ENCODE data around the gene C1orf115.

Gene C1orf115

GRCh38 chr1:220698607-220699016 lies 8.4 kb downstream of the C1orf115 start:
- H3K27me3 ChIP-seq = no peaks in the 10 kb centered on the region
- H3K4me3 ChIP-seq = no peak overlapping the region
- H3K27ac ChIP-seq = no peak overlapping the region
- H3K4me1 ChIP-seq = peaks cover 10 to 42% (median 40%) of the 10 kb centered on the region in 10 experiments
- no peaks in the 10 kb centered on the region for H4K20me1 ChIP-seq
- TF ChIP-seq Cebpa-rat (IDR thresholded peaks at IDR 0.05) = no peak
- no peaks in the 10 kb centered on the region for H3K36me3 ChIP-seq
- H3K4me2 ChIP-seq = peak overlapping the region in 1 of 11 experiments; percentile 80; a peak in 1 of 22 replicates
- peaks cover 0 to 18% (median 12%) of the 10 kb centered on the region in 11 experiments; a peak in 16 of 22 replicates for H3K9me3 ChIP-seq (replicated peaks in 1 of 11)
- H3K9ac ChIP-seq = no peak overlapping the region

DNA sequence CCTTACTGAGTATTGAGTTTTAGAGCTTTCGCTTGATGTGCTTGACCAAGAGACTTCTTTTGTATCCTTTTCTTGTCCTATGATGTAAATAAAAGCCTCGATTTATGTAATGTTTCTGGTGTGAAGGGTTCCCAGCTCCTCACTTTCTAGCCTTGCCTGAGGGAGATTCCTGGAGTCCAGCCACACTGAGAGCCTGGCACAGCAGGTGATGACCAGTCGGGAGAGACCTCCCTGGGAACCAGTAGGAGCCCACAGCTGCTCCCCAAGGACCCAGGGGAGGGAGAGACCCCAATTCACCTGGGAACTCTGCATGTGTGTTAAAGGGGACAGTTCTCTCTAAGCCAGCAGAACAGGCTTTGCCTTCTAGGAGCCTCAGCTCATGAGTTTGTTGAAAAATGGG lies 8.9 kb downstream of the C1orf115 start:
- peak overlapping the region in 9 of 11 experiments; percentile 59 to 80 (median 72); a peak in 14 of 22 replicates for H3K4me2 ChIP-seq
- H3K9ac ChIP-seq = no peak overlapping the region
- H3K4me3 ChIP-seq = no peak overlapping the region
- H3K27me3 ChIP-seq = no peaks in the 10 kb centered on the region
- no peaks in the 10 kb centered on the region for H3K36me3 ChIP-seq
- peaks cover 0 to 22% (median 12%) of the 10 kb centered on the region in 11 experiments; a peak in 16 of 22 replicates for H3K9me3 ChIP-seq (replicated peaks in 1 of 11)
- no peak for TF ChIP-seq Cebpa-rat (IDR thresholded peaks at IDR 0.05)
- H3K4me1 ChIP-seq = peaks cover 10 to 42% (median 40%) of the 10 kb centered on the region in 10 experiments
- no peaks in the 10 kb centered on the region for H4K20me1 ChIP-seq
- H3K27ac ChIP-seq = no peak overlapping the region

- H3K4me1 ChIP-seq = peaks cover 10 to 42% (median 40%) of the 10 kb centered on the region in 10 experiments
- peaks cover 0 to 24% (median 12%) of the 10 kb centered on the region in 11 experiments; a peak in 16 of 22 replicates for H3K9me3 ChIP-seq (replicated peaks in 1 of 11)
- H3K27ac ChIP-seq = peak overlapping the region in 2 of 11 experiments; percentile 10 to 40; a peak in 2 of 22 replicates
- no peak for TF ChIP-seq Cebpa-rat (IDR thresholded peaks at IDR 0.05)
- H3K27me3 ChIP-seq = no peaks in the 10 kb centered on the region
- no peak overlapping the region for H3K4me3 ChIP-seq
- H3K4me2 ChIP-seq = peak overlapping the region in 10 of 11 experiments; percentile 6 to 80 (median 72); a peak in 17 of 22 replicates
- no peaks in the 10 kb centered on the region for H4K20me1 ChIP-seq
- H3K36me3 ChIP-seq = no peaks in the 10 kb centered on the region
- H3K9ac ChIP-seq = peak overlapping the region in 1 of 11 experiments; percentile 15; a peak in 1 of 22 replicates
Measured at GRCh38 chr1:220700556-220701179, 10.5 kb downstream of the C1orf115 start.

GRCh38 chr1:220701974-220702373 lies 11.8 kb downstream of the C1orf115 start:
- Histone ChIP-seq H3K4me3 (no peak overlapping the region), H3K36me3 (no peaks in the 10 kb centered on the region), H3K9ac (no peak overlapping the region), H3K27ac (no peak overlapping the region; a peak in 1 of 22 replicates), H3K4me1 (peaks cover 10 to 42% (median 40%) of the 10 kb centered on the region in 10 experiments), H3K9me3 (replicated peaks in 1 of 11) (peaks cover 0 to 24% (median 12%) of the 10 kb centered on the region in 11 experiments; a peak in 16 of 22 replicates), H3K27me3 (no peaks in the 10 kb centered on the region), H4K20me1 (no peaks in the 10 kb centered on the region), H3K4me2 (peak overlapping the region in 9 of 11 experiments; percentile 16 to 67 (median 37); a peak in 17 of 22 replicates)
- no peak for TF ChIP-seq Cebpa-rat (IDR thresholded peaks at IDR 0.05)

DNA sequence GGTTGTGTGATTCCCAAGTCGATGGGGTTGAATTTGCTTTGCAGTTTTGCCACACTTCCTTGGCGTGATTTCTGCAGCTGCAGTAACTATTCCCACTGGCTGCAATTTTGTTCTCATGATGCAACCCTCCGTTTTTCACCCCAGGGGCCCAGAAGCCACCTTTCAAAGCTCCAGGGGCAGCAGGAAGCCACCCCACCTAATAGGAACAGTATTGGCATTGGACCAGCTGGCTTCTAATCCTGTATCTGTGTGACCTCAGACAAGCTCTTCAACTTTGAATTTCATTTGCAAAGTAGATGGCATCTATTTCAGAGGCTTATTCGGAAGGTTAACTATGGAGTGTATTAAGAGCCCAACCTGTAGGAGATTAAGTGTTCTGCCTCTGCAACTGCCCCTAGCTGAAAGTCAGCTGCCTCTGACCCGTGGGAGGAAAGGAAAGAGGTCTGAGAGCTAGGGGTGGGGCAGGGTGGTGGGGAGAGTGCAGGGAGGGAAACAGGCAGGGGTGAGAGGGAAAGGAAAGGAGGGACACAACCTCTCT lies 12.6 kb downstream of the C1orf115 start:
- Histone ChIP-seq H3K36me3 (no peaks in the 10 kb centered on the region), H3K9ac (no peak overlapping the region), H3K4me3 (no peak overlapping the region), H3K27me3 (no peaks in the 10 kb centered on the region), H3K4me1 (peaks cover 10 to 42% (median 40%) of the 10 kb centered on the region in 10 experiments), H4K20me1 (no peaks in the 10 kb centered on the region), H3K9me3 (replicated peaks in 1 of 11) (peaks cover 0 to 24% (median 12%) of the 10 kb centered on the region in 11 experiments; a peak in 16 of 22 replicates), H3K27ac (no peak overlapping the region), H3K4me2 (peak overlapping the region in 5 of 11 experiments; percentile 16 to 37 (median 24); a peak in 5 of 22 replicates)
- no peak for TF ChIP-seq Cebpa-rat (IDR thresholded peaks at IDR 0.05)

DNA sequence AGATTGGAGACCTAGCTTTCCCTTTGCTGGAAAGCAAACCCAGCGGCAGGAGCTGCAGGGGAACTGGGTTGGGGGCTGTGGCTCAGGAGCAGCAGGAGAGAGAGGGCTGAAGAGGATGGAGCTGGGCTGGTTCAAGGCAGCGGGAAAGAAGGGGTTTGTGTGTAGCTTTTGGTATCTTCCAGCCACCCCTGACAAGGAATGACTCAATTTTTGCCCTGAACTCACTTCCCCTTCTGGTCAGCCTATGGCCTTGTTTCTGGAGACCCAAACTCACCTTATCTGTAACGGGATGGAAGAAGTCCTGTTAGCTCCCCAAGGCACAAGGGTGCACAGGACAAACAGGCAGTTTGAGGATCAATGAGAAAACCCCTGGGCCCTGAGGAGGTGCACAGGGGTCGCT lies 13.1 kb downstream of the C1orf115 start:
- Histone ChIP-seq H3K36me3 (no peaks in the 10 kb centered on the region), H3K27me3 (no peaks in the 10 kb centered on the region), H3K9ac (no peak overlapping the region), H3K4me2 (peak overlapping the region in 4 of 11 experiments; percentile 16 to 37 (median 20); a peak in 3 of 22 replicates), H4K20me1 (no peaks in the 10 kb centered on the region), H3K9me3 (replicated peaks in 1 of 11) (peaks cover 0 to 24% (median 12%) of the 10 kb centered on the region in 11 experiments; a peak in 16 of 22 replicates), H3K4me1 (peaks cover 10 to 46% (median 41%) of the 10 kb centered on the region in 10 experiments), H3K4me3 (no peak overlapping the region), H3K27ac (no peak overlapping the region; a peak in 1 of 22 replicates)
- TF ChIP-seq Cebpa-rat (IDR thresholded peaks at IDR 0.05) = no peak

GRCh38 chr1:220705782-220706181 lies 15.6 kb downstream of the C1orf115 start:
- H3K27ac ChIP-seq = no peak overlapping the region
- no peaks in the 10 kb centered on the region for H3K36me3 ChIP-seq
- peaks cover 16 to 48% (median 44%) of the 10 kb centered on the region in 10 experiments for H3K4me1 ChIP-seq
- no peak for TF ChIP-seq Cebpa-rat (IDR thresholded peaks at IDR 0.05)
- no peaks in the 10 kb centered on the region for H3K27me3 ChIP-seq
- H4K20me1 ChIP-seq = no peaks in the 10 kb centered on the region
- peaks cover 0 to 24% (median 12%) of the 10 kb centered on the region in 11 experiments; a peak in 16 of 22 replicates for H3K9me3 ChIP-seq (replicated peaks in 1 of 11)
- H3K4me2 ChIP-seq = no peak overlapping the region
- no peak overlapping the region for H3K9ac ChIP-seq
- no peak overlapping the region for H3K4me3 ChIP-seq

DNA sequence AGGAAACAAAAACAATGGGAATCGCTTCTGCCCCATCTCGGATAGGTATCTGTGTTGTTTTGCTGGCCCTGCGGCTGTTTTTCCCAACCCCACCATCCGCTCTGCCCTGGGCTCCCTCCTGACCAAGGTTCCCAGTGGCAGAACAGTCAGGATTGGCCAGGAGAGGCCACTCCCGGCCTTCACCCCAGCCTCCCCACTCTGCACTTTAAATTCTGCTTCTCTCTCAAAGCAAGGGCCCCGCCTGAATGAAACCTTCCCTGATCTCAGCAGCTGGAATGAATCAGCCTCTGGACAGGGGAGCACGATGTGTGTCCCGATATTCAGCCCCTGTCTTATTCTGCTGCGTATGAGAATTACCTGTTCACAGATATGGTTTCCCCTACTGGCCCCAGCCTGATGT lies 16.3 kb downstream of the C1orf115 start:
- H3K4me1 ChIP-seq = peaks cover 21 to 47% (median 43%) of the 10 kb centered on the region in 10 experiments
- no peak overlapping the region for H3K9ac ChIP-seq
- no peak for TF ChIP-seq Cebpa-rat (IDR thresholded peaks at IDR 0.05)
- H3K27me3 ChIP-seq = no peaks in the 10 kb centered on the region
- no peaks in the 10 kb centered on the region for H3K36me3 ChIP-seq
- H3K4me2 ChIP-seq = no peak overlapping the region
- H3K27ac ChIP-seq = no peak overlapping the region
- no peak overlapping the region for H3K4me3 ChIP-seq
- peaks cover 0 to 24% (median 12%) of the 10 kb centered on the region in 11 experiments; a peak in 16 of 22 replicates for H3K9me3 ChIP-seq (replicated peaks in 1 of 11)
- H4K20me1 ChIP-seq = no peaks in the 10 kb centered on the region

GRCh38 chr1:220707160-220707559 lies 17.0 kb downstream of the C1orf115 start:
- Histone ChIP-seq H3K9ac (no peak overlapping the region), H3K9me3 (replicated peaks in 1 of 11) (peaks cover 0 to 21% (median 12%) of the 10 kb centered on the region in 11 experiments; a peak in 16 of 22 replicates), H3K4me2 (no peak overlapping the region), H3K4me1 (peaks cover 17 to 43% (median 37%) of the 10 kb centered on the region in 10 experiments), H3K36me3 (no peaks in the 10 kb centered on the region), H4K20me1 (no peaks in the 10 kb centered on the region), H3K27ac (no peak overlapping the region), H3K27me3 (no peaks in the 10 kb centered on the region), H3K4me3 (no peak overlapping the region)
- no peak for TF ChIP-seq Cebpa-rat (IDR thresholded peaks at IDR 0.05)

Data from BLaER1 treated with 17β-estradiol and CSF1 and Interleukin-3, amounts not matched to agents 10 nM and 100 nM (cell line).